Measurements from ENCODE around the gene TOM1L2. TPM values are rescaled to one million over a fixed set of nuclear protein-coding genes. Genes with fewer than 3 reads are reported as not detected.

The TOM1L2 gene
- total RNA-seq, 4 donors from 2014 or later, result 119 to 555 (median 155) TPM

- 40 to 60% methylated on average over 1 of the region's 1 CpG for WGBS, 2 donors
- no peak for TF ChIP-seq CTCF (IDR thresholded peaks at IDR 0.05)
- no peak for TF ChIP-seq POLR2A (IDR thresholded peaks at IDR 0.05)
- DNase-seq (ENCODE audit: low spot score in 2 of 2), result peak in 1 of 2 donors; percentile 77
- no peak overlapping the region for H3K4me3 ChIP-seq (ENCODE audit: low read depth, poor library complexity, severe bottlenecking)
- intact Hi-C loops (cut with DNase I; ENCODE audit: low total_unique reads), result no loop called here
Measured at GRCh38 chr17:17822189-17822588, 150.0 kb downstream of the TOM1L2 start.

GRCh38 chr17:17820463-17821158 is 151.6 kb downstream of the TOM1L2 start:
- DNase-seq (ENCODE audit: low spot score in 2 of 2), result no peak
- H3K4me3 ChIP-seq (ENCODE audit: low read depth, poor library complexity, severe bottlenecking), result no peak overlapping the region
- TF ChIP-seq CTCF (IDR thresholded peaks at IDR 0.05) (no peak), POLR2A (IDR thresholded peaks at IDR 0.05) (no peak)
- 82 to 88% methylated on average over 7 of the region's 7 CpGs for WGBS, 2 donors
- intact Hi-C loops (cut with DNase I; ENCODE audit: low total_unique reads), result no loop called here

GRCh38 chr17:17820046-17820445 is 152.2 kb downstream of the TOM1L2 start:
- DNase-seq (ENCODE audit: low spot score in 2 of 2), result no peak
- no peak for TF ChIP-seq POLR2A (IDR thresholded peaks at IDR 0.05)
- no peak for TF ChIP-seq CTCF (IDR thresholded peaks at IDR 0.05)
- WGBS, 2 donors, result 84% methylated on average over 9 to 10 of the region's 10 CpGs
- intact Hi-C loops (cut with DNase I; ENCODE audit: low total_unique reads), result no loop called here
- H3K4me3 ChIP-seq (ENCODE audit: low read depth, poor library complexity, severe bottlenecking), result no peak overlapping the region

- 54 to 59% methylated on average over 8 to 10 of the region's 12 CpGs for WGBS, 2 donors
- TF ChIP-seq POLR2A (IDR thresholded peaks at IDR 0.05) (no peak), CTCF (IDR thresholded peaks at IDR 0.05) (no peak)
- no peak overlapping the region for H3K4me3 ChIP-seq (ENCODE audit: low read depth, poor library complexity, severe bottlenecking)
- peak in 1 of 2 donors; percentile 94 for DNase-seq (ENCODE audit: low spot score in 2 of 2)
- intact Hi-C loops (cut with DNase I; ENCODE audit: low total_unique reads), result no loop called here
Measured at GRCh38 chr17:17819561-17819995, 152.6 kb downstream of the TOM1L2 start.

GRCh38 chr17:17819111-17819510 is 153.1 kb downstream of the TOM1L2 start:
- intact Hi-C loops (cut with DNase I; ENCODE audit: low total_unique reads), result no loop called here
- TF ChIP-seq POLR2A (IDR thresholded peaks at IDR 0.05), result no peak
- TF ChIP-seq CTCF (IDR thresholded peaks at IDR 0.05), result no peak
- DNase-seq (ENCODE audit: low spot score in 2 of 2), result no peak
- H3K4me3 ChIP-seq (ENCODE audit: low read depth, poor library complexity, severe bottlenecking), result no peak overlapping the region
- 88 to 90% methylated on average over 8 to 9 of the region's 12 CpGs for WGBS, 2 donors

GRCh38 chr17:17818088-17818526 is 154.1 kb downstream of the TOM1L2 start:
- intact Hi-C loops (cut with DNase I; ENCODE audit: low total_unique reads), result no loop called here
- no peak overlapping the region for H3K4me3 ChIP-seq (ENCODE audit: low read depth, poor library complexity, severe bottlenecking)
- no peak for DNase-seq (ENCODE audit: low spot score in 2 of 2)
- TF ChIP-seq POLR2A (IDR thresholded peaks at IDR 0.05) (no peak), CTCF (IDR thresholded peaks at IDR 0.05) (no peak)
- WGBS, 2 donors, result 67 to 69% methylated on average over 10 of the region's 10 CpGs

Data from lower leg skin (tissue), 4 donors.